B cell (primary cell): ENCODE data around the gene TNNT3.

ENCODE experiments used
- EZH2 ChIP-seq: IDR thresholded peaks from 2 replicates; pipeline ENCODE4 v1.6.1; 2012; ENCODE audit warnings: borderline replicate concordance, low read depth, mild to moderate bottlenecking, moderate library complexity, low read length; ENCODE audit not compliant: insufficient read depth, poor library complexity, severe bottlenecking
- TF ChIP-seq, protein P1 (sequence below): fragments of 200-600 bp; IDR thresholded peaks from one replicate; pipeline ENCODE4 v1.8.0; 2022; ENCODE audit warnings: antibody characterized with exemption, mild to moderate bottlenecking

DNA sequence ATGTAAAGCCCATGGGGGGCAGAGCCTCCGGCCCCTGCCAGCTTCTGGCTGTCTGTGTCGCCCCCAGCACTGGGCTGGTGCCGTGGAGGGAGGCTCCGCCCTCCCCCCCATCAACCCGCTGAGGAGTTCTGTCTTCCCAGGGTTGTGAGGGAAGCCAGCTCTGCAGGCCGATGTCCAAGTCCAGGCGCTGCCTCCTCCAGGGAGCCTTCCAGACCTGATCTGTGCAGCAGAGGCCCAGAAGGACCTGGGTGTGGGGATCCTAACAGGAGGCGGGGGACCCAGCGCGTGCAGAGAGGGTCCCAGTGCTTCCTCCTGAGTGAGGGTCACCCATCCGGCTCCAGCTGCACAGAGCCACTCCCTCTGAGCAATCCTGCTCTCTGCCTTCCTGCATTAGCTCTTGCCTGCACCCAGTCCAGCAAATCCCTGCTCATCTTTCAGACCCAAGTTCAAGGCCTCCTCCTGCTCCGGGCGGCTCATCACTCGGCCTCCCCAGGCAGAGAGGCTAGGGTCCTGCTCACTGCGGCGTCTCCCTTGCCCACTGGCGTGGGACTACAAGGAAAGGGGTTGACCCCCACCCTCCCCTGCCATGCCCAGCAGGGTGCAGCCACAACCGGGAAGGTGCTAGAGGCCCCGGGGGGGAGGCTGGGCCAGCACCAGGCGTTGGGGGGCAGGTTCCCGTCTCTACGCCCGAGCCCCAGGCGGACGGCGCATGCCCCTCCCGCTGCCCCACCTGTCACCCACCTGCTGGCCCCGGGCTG, 44.2 kb upstream of the TNNT3 start:
- TF ChIP-seq, protein P1, sequence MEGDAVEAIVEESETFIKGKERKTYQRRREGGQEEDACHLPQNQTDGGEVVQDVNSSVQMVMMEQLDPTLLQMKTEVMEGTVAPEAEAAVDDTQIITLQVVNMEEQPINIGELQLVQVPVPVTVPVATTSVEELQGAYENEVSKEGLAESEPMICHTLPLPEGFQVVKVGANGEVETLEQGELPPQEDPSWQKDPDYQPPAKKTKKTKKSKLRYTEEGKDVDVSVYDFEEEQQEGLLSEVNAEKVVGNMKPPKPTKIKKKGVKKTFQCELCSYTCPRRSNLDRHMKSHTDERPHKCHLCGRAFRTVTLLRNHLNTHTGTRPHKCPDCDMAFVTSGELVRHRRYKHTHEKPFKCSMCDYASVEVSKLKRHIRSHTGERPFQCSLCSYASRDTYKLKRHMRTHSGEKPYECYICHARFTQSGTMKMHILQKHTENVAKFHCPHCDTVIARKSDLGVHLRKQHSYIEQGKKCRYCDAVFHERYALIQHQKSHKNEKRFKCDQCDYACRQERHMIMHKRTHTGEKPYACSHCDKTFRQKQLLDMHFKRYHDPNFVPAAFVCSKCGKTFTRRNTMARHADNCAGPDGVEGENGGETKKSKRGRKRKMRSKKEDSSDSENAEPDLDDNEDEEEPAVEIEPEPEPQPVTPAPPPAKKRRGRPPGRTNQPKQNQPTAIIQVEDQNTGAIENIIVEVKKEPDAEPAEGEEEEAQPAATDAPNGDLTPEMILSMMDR, result no peak
- no peak for TF ChIP-seq EZH2
